ENCODE data around the gene MVD. TPM values are rescaled to one million over a fixed set of nuclear protein-coding genes. Genes with fewer than 3 reads are reported as not detected.

Gene MVD
- total and polyA plus RNA-seq, 2 of the 13 experiments (the other 11 are each of a cell fraction or from before 2014, with no cell fraction given) = 28.1 to 187 TPM

- TF ChIP-seq NFIB (CRISPR knock-in tag; IDR thresholded peaks at IDR 0.05; ENCODE audit: borderline replicate concordance) (no peak), GMEB1 (CRISPR knock-in tag; IDR thresholded peaks at IDR 0.05; ENCODE audit: borderline replicate concordance) (0 out of 2 replicates have a peak, but pooled peaks have one; percentile 2), NRL (CRISPR knock-in tag; IDR thresholded peaks at IDR 0.05; ENCODE audit: borderline replicate concordance) (no peak; the same call in 1 of the 2 replicates), HOXA9 (CRISPR knock-in tag; IDR thresholded peaks at IDR 0.05; ENCODE audit: borderline replicate concordance) (peak; percentile 87; the same call in 1 of the 2 replicates), ZNF607 (CRISPR knock-in tag; IDR thresholded peaks at IDR 0.05; ENCODE audit: borderline replicate concordance) (peak; percentile 53; the same call in 1 of the 2 replicates), ZBED4 (CRISPR knock-in tag; IDR thresholded peaks at IDR 0.05; ENCODE audit: borderline replicate concordance) (no peak; the same call in 1 of the 2 replicates), ZNF451 (CRISPR knock-in tag; IDR thresholded peaks at IDR 0.05) (peak; percentile 78), SSRP1 (CRISPR knock-in tag; IDR thresholded peaks at IDR 0.05) (no peak), ZNF205 (CRISPR knock-in tag; IDR thresholded peaks at IDR 0.05) (peak; percentile 22), ZNF619 (CRISPR knock-in tag; IDR thresholded peaks at IDR 0.05) (no peak), ZNF513 (CRISPR knock-in tag; conservative IDR thresholded peaks at IDR 0.05) (0 out of 2 replicates have a peak, but pooled peaks have one; percentile 47), ZNF256 (CRISPR knock-in tag; conservative IDR thresholded peaks at IDR 0.05) (peak; percentile 59; the same call in 1 of the 2 replicates), NFE2L1 (CRISPR knock-in tag; IDR thresholded peaks at IDR 0.05; ENCODE audit: borderline replicate concordance) (no peak), YEATS2 (CRISPR knock-in tag; IDR thresholded peaks at IDR 0.05; ENCODE audit: borderline replicate concordance) (no peak), BATF2 (CRISPR knock-in tag; IDR thresholded peaks at IDR 0.05) (peak; percentile 79; the same call in 1 of the 2 replicates), ZNF12 (CRISPR knock-in tag; IDR thresholded peaks at IDR 0.05) (no peak), ZMAT5 (CRISPR knock-in tag; IDR thresholded peaks at IDR 0.05; ENCODE audit: borderline replicate concordance, low read depth) (no peak), NAIF1 (CRISPR knock-in tag; IDR thresholded peaks at IDR 0.05; ENCODE audit: borderline replicate concordance) (no peak), HOXA5 (CRISPR knock-in tag; IDR thresholded peaks at IDR 0.05) (peak; percentile 82; the same call in 1 of the 2 replicates), ELF1 (CRISPR knock-in tag; IDR thresholded peaks at IDR 0.05) (no peak), CBFB (CRISPR knock-in tag; IDR thresholded peaks at IDR 0.05) (peak; percentile 14; the same call in 1 of the 2 replicates), PAX8 (CRISPR knock-in tag; IDR thresholded peaks at IDR 0.05; ENCODE audit: borderline replicate concordance) (0 out of 2 replicates have a peak, but pooled peaks have one; percentile 20)
These were observed 12.1 kb downstream of the MVD start, which contains the start of gene CYBA (continued) for GRCh38 chr16:88650749-88651275.

All from HepG2 (cell line).